H1 (cell line): ENCODE results near the gene CKM. TPM values are rescaled to one million over a fixed set of nuclear protein-coding genes. Genes with fewer than 3 reads are reported as not detected.

Experiments used
- CTCF ChIA-PET: fragments of 300-600 bp; sonication (Branson Sonifier 250); formaldehyde crosslinking; loops from one replicate; lab custom pipeline; 2021; ENCODE audit not compliant: partially characterized antibody; lab: Charles Lee
- POLR2A ChIA-PET: fragments of 300-600 bp; sonication (Branson Sonifier 250); formaldehyde crosslinking; loops from one replicate; lab custom pipeline; 2021; ENCODE audit warnings: inconsistent platforms; ENCODE audit not compliant: partially characterized antibody; lab: Charles Lee
- DNase-seq, 2 experiments: peaks; one replicate each; pipeline versions ENCODE4 v3.0.0 to v3.0.0-alpha.2; 2010 to 2022; ENCODE audit warnings: low spot score in 2 of 2, low read depth in 1 of 2, mixed read lengths in 1 of 2
- FAIRE-seq: peaks from 2 replicates; lab custom pipeline; 2011; peaks lifted over from hg19 to GRCh38; lab: Jason Lieb, UNC
- H2AFZ ChIP-seq: 2 replicates; pipeline ENCODE4 v1.8.1; 2012; ENCODE audit warnings: low read length, inconsistent platforms
- H2AK5ac ChIP-seq: 2 replicates; pipeline ENCODE4 v1.6.1; 2013; ENCODE audit warnings: low read depth, low read length
- H2BK120ac ChIP-seq: replicated peaks from 2 replicates; pipeline ENCODE3; 2013; ENCODE audit warnings: low read depth, low read length, inconsistent platforms
- H2BK12ac ChIP-seq: 2 replicates; pipeline ENCODE4 v1.6.1; 2013; ENCODE audit warnings: low read depth, low read length
- H2BK15ac ChIP-seq: 2 replicates; pipeline ENCODE4 v1.6.1; 2013; ENCODE audit warnings: low read length
- H2BK20ac ChIP-seq: 2 replicates; pipeline ENCODE4 v1.6.1; 2013; ENCODE audit warnings: low read length
- H2BK5ac ChIP-seq: 2 replicates; pipeline ENCODE4 v1.6.1; 2013; ENCODE audit warnings: low read depth, low read length
- H3K14ac ChIP-seq: 2 replicates; pipeline ENCODE4 v1.6.1; 2013; ENCODE audit warnings: inconsistent platforms; ENCODE audit not compliant: insufficient read length
- H3K18ac ChIP-seq: 2 replicates; pipeline ENCODE4 v1.6.1; 2013; ENCODE audit warnings: low read length; ENCODE audit errors: extremely low read depth
- H3K23ac ChIP-seq: 2 replicates; pipeline ENCODE4 v1.6.1; 2013; ENCODE audit warnings: inconsistent platforms; ENCODE audit not compliant: insufficient read length
- H3K23me2 ChIP-seq: 2 replicates; pipeline ENCODE4 v1.6.1; 2013; ENCODE audit warnings: low read depth, low read length
- H3K27ac ChIP-seq: 2 replicates; pipeline ENCODE4 v1.6.1; 2011; ENCODE audit warnings: low read depth, low read length, inconsistent platforms
- H3K27me3 ChIP-seq, 4 experiments: replicated peaks in 1 of 4; 1 replicate in 1 of 4; 2 replicates in 3 of 4; pipeline versions ENCODE4 v1.6.1 to v1.8.1; 2011 to 2013; ENCODE audit warnings: low read length in 3 of 4, mild to moderate bottlenecking in 3 of 4, inconsistent platforms in 2 of 4, mixed read lengths in 2 of 4, moderate library complexity in 1 of 4; ENCODE audit not compliant: control insufficient read depth in 3 of 4, insufficient read depth in 3 of 4; ENCODE audit errors: extremely low read depth in 1 of 4
- H3K36me3 ChIP-seq, 4 experiments: 2 replicates each; pipeline versions ENCODE4 v1.6.1 to v1.8.1; 2011 to 2013; ENCODE audit warnings: mild to moderate bottlenecking in 4 of 4, low read length in 3 of 4, moderate library complexity in 2 of 4, control low read depth in 1 of 4, inconsistent platforms in 1 of 4; ENCODE audit not compliant: insufficient read depth in 4 of 4, control insufficient read depth in 2 of 4
- H3K4ac ChIP-seq: replicated peaks from 2 replicates; pipeline ENCODE3; 2013; ENCODE audit warnings: low read length, low read depth, mixed read lengths, inconsistent platforms; ENCODE audit not compliant: insufficient read length
- H3K4me1 ChIP-seq, 4 experiments: replicated peaks in 1 of 4; 1 replicate in 1 of 4; 2 replicates in 3 of 4; pipeline versions ENCODE4 v1.6.1 to v1.8.1; 2011 to 2013; ENCODE audit warnings: low read length in 3 of 4, inconsistent platforms in 2 of 4, mixed read lengths in 1 of 4; ENCODE audit not compliant: insufficient read depth in 4 of 4, control insufficient read depth in 3 of 4
- H3K4me2 ChIP-seq, 2 experiments: 2 replicates each; pipeline versions ENCODE4 v1.6.1 to v1.8.1; 2011 to 2013; ENCODE audit warnings: low read depth in 2 of 2, low read length in 2 of 2, control low read depth in 1 of 2, inconsistent platforms in 1 of 2, mild to moderate bottlenecking in 1 of 2; ENCODE audit not compliant: insufficient read depth in 1 of 2
- H3K4me3 ChIP-seq, 4 experiments: fragments of 200-600, 300-600 bp in 1 of 4; sonication (generic), shearing (Covaris generic), sonication (Bioruptor Twin) in 1 of 4; 2 replicates each; pipeline versions ENCODE4 v1.5.1 to v1.8.1; 2011 to 2016; ENCODE audit warnings: low read length in 4 of 4, low read depth in 3 of 4, control low read depth in 2 of 4, inconsistent platforms in 2 of 4, mild to moderate bottlenecking in 2 of 4, mixed read lengths in 1 of 4, moderate library complexity in 1 of 4; ENCODE audit not compliant: insufficient read depth in 2 of 4; ENCODE audit errors: extremely low read depth in 1 of 4
- H3K56ac ChIP-seq: replicated peaks from 2 replicates; pipeline ENCODE3; 2013; ENCODE audit warnings: low read depth, mild to moderate bottlenecking, mixed read lengths, low read length, inconsistent platforms; ENCODE audit not compliant: insufficient read length
- H3K79me1 ChIP-seq: 2 replicates; pipeline ENCODE4 v1.6.1; 2013; ENCODE audit warnings: low read depth, low read length, control low read depth
- H3K79me2 ChIP-seq, 2 experiments: 2 replicates each; pipeline versions ENCODE4 v1.6.1 to v1.8.1; 2012 to 2013; ENCODE audit warnings: low read length in 2 of 2, mild to moderate bottlenecking in 2 of 2, inconsistent platforms in 1 of 2; ENCODE audit not compliant: insufficient read depth in 2 of 2, control insufficient read depth in 1 of 2
- H3K9ac ChIP-seq, 4 experiments: replicated peaks in 1 of 4; 1 replicate in 1 of 4; 2 replicates in 3 of 4; pipeline versions ENCODE4 v1.6.1 to v1.8.1; 2011 to 2013; ENCODE audit warnings: low read depth in 3 of 4, low read length in 3 of 4, control low read depth in 2 of 4, mild to moderate bottlenecking in 2 of 4, moderate library complexity in 2 of 4, inconsistent platforms in 1 of 4; ENCODE audit errors: extremely low read depth in 1 of 4
- H3K9me3 ChIP-seq, 2 experiments: 2 replicates each; pipeline versions ENCODE4 v1.6.1 to v1.8.1; 2012 to 2013; ENCODE audit warnings: mild to moderate bottlenecking in 2 of 2, moderate library complexity in 2 of 2, control low read depth in 1 of 2, inconsistent platforms in 1 of 2, low read depth in 1 of 2, low read length in 1 of 2, mixed read lengths in 1 of 2; ENCODE audit not compliant: insufficient read depth in 2 of 2
- H4K20me1 ChIP-seq, 2 experiments: replicated peaks in 1 of 2; 2 replicates each; pipeline versions ENCODE3 to v1.8.1; 2011 to 2013; ENCODE audit warnings: inconsistent platforms in 2 of 2, low read length in 2 of 2, mild to moderate bottlenecking in 1 of 2; ENCODE audit not compliant: insufficient read depth in 2 of 2, control insufficient read depth in 1 of 2
- H4K5ac ChIP-seq: 2 replicates; pipeline ENCODE4 v1.6.1; 2013; ENCODE audit warnings: low read length, low read depth, mixed read lengths, inconsistent platforms; ENCODE audit not compliant: insufficient read length
- H4K8ac ChIP-seq: 2 replicates; pipeline ENCODE4 v1.8.0; 2013; ENCODE audit warnings: mild to moderate bottlenecking, moderate library complexity, low read length, inconsistent platforms; ENCODE audit not compliant: insufficient read depth; ENCODE audit errors: extremely low read depth
- H4K91ac ChIP-seq: replicated peaks from 2 replicates; pipeline ENCODE3; 2013; ENCODE audit warnings: low read length, mixed read lengths, inconsistent platforms; ENCODE audit not compliant: insufficient read length
- BRCA1 ChIP-seq: IDR thresholded peaks from 2 replicates; pipeline ENCODE4 v1.6.1; 2012; ENCODE audit warnings: low read depth, low read length, improper control_type of control experiment
- CBX5 ChIP-seq: fragments of 300-800, 300-1000 bp; sonication (generic); IDR thresholded peaks from 2 replicates; pipeline ENCODE4 v1.7.1; 2016; ENCODE audit warnings: antibody characterized with exemption, low read length, low read depth
- CBX8 ChIP-seq: fragments of 300-800, 300-1000 bp; sonication (generic); IDR thresholded peaks from 2 replicates; pipeline ENCODE4 v1.7.1; 2016; ENCODE audit warnings: low read depth, low read length, borderline replicate concordance
- CREB1 ChIP-seq: IDR thresholded peaks from 2 replicates; pipeline ENCODE4 v1.6.1; 2012; ENCODE audit warnings: inconsistent platforms
- EGR1 ChIP-seq: IDR thresholded peaks from 2 replicates; pipeline ENCODE4 v1.6.1; 2011; ENCODE audit warnings: low read depth, low read length, borderline replicate concordance
- EP300 ChIP-seq, 2 experiments: IDR thresholded peaks; 1 replicate in 1 of 2; 2 replicates in 1 of 2; pipeline ENCODE4 v1.6.1; 2011 to 2012; ENCODE audit warnings: low read depth in 2 of 2, low read length in 2 of 2, mild to moderate bottlenecking in 2 of 2, borderline replicate concordance in 1 of 2, inconsistent platforms in 1 of 2, moderate library complexity in 1 of 2
- EZH2 ChIP-seq: fragments of 200-600 bp; sonication (generic); IDR thresholded peaks from 2 replicates; pipeline ENCODE4 v1.7.1; 2012; ENCODE audit warnings: low read depth, mild to moderate bottlenecking, moderate library complexity, low read length, inconsistent platforms; ENCODE audit not compliant: severe bottlenecking
- HDAC6 ChIP-seq: IDR thresholded peaks from one replicate; pipeline ENCODE4 v1.7.1; 2012; ENCODE audit warnings: low read depth, mild to moderate bottlenecking, inconsistent platforms, low read length, moderate library complexity
- JUN ChIP-seq: IDR thresholded peaks from 2 replicates; pipeline ENCODE4 v1.6.1; 2011; ENCODE audit warnings: low read depth, mild to moderate bottlenecking, improper control_type of control experiment, low read length
- KDM4A ChIP-seq: IDR thresholded peaks from one replicate; pipeline ENCODE4 v1.7.1; 2012; ENCODE audit warnings: low read depth, mild to moderate bottlenecking, moderate library complexity, low read length, inconsistent platforms; ENCODE audit not compliant: severe bottlenecking
- MAFK ChIP-seq: IDR thresholded peaks from 2 replicates; pipeline ENCODE4 v1.6.1; 2012; ENCODE audit warnings: low read depth, mild to moderate bottlenecking, improper control_type of control experiment, low read length
- SIRT6 ChIP-seq: IDR thresholded peaks from one replicate; pipeline ENCODE4 v1.7.1; 2012; ENCODE audit warnings: low read length, inconsistent platforms
- SP4 ChIP-seq: IDR thresholded peaks from 2 replicates; pipeline ENCODE4 v1.6.1; 2012; ENCODE audit warnings: low read length, inconsistent platforms
- TCF12 ChIP-seq: IDR thresholded peaks from 2 replicates; pipeline ENCODE4 v1.6.1; 2011; ENCODE audit warnings: low read depth, mild to moderate bottlenecking, low read length
- WGBS, 2 experiments: shearing (Covaris generic) in 1 of 2; methylation state at CpG; one replicate each; pipeline versions ENCODE4 v1.1.6 to v1.1.7; 2013 to 2015; ENCODE audit warnings: low lambda C conversion rate in 2 of 2, mixed read lengths in 2 of 2, inconsistent platforms in 1 of 2, low coverage in 1 of 2, missing lambda C conversion rate in 1 of 2; ENCODE audit not compliant: insufficient replicate concordance in 2 of 2, insufficient coverage in 1 of 2, insufficient read length in 1 of 2; ENCODE audit errors: extremely low coverage in 1 of 2, missing lambda C conversion rate in 1 of 2; 5-methylcytosine and 5-hydroxymethylcytosine counted together
- polyA plus RNA-seq, 7 experiments: library from polyadenylated mRNA; depleted of rRNA in 3 of 7; stranded (reverse) in 5 of 7; unstranded in 2 of 7; fragments of >200 nt in 5 of 7; fragments of 200-250 nt in 2 of 7; gene quantifications; 1 replicate in 5 of 7; 2 replicates in 1 of 7; 4 replicates in 1 of 7; pipeline versions ENCODE4 v1.2.1 to v1.2.3, GENCODE V29; 2011 to 2013; ENCODE audit warnings: missing spikeins in 2 of 7, mixed read lengths in 2 of 7
- total RNA-seq: library from RNA; stranded (reverse); fragmentation: NEBNext Ultra II Directional; extraction: Animal tissue kit (Norgen Biotek cat#: 25700); gene quantifications from 2 replicates; pipeline ENCODE4 v1.2.1, GENCODE V29; 2021
- TF ChIP-seq, protein P1 (sequence below): IDR thresholded peaks from 2 replicates; pipeline ENCODE4 v1.6.1; 2012; ENCODE audit warnings: inconsistent platforms

The CKM gene
- total and polyA plus RNA-seq, 2 of the 8 experiments (the other 6 are each of a cell fraction or from before 2014, with no cell fraction given) = 0.08 TPM; not detected in 1

DNA sequence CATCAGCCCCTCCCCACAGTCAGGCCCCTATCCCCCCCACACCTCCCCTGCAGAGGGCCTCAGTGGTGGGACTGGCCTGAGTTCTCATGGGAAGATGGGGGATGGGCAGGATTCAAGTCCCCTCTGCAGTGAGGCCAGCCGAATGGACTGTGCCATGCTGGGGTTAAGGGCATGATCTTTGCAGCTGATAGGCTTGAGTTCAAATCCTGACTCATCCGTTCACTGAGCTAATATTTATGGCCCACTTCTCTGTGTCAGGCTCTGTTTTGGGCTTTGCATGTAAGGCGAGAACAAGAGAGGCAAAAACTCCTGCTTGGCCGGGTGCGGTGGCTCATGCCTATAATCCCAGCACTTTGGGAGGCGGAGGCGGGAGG is 51.0 kb downstream of the CKM start:
- Histone ChIP-seq H3K4me3 (no peak overlapping the region), H2BK12ac (no peak overlapping the region), H4K8ac (no peak overlapping the region), H2BK5ac (no peak overlapping the region), H3K27ac (no peak overlapping the region), H3K56ac (no peak overlapping the region), H2AK5ac (no peak overlapping the region), H4K5ac (no peak overlapping the region), H3K4me1 (no peaks in the 10 kb centered on the region), H2BK15ac (no peak overlapping the region), H3K9ac (no peak overlapping the region), H3K27me3 (no peaks in the 10 kb centered on the region), H4K91ac (no peak overlapping the region), H3K4me2 (no peak overlapping the region), H3K36me3 (peaks cover 5 to 7% (median 6%) of the 10 kb centered on the region in 4 experiments; a peak in 4 of 8 replicates), H3K79me1 (no peaks in the 10 kb centered on the region), H3K4ac (no peak overlapping the region), H4K20me1 (peaks cover 0 to 2% of the 10 kb centered on the region in 2 experiments), H3K9me3 (no peaks in the 10 kb centered on the region), H3K23me2 (no peaks in the 10 kb centered on the region), H3K23ac (no peak overlapping the region), H3K18ac (no peak overlapping the region), H3K14ac (no peak overlapping the region), H2BK120ac (no peak overlapping the region), H2BK20ac (no peak overlapping the region), H3K79me2 (no peaks in the 10 kb centered on the region), H2AFZ (no peak overlapping the region)
- POLR2A ChIA-PET = no interaction called here
- FAIRE-seq (no peak), DNase-seq (no peak)
- CTCF ChIA-PET = interaction anchor here (1.3 kb wide), 1 partner anchor 50 kb away, joined by 4 read pairs; no protein-coding TSS in a partner anchor
- WGBS, 2 experiments = 82% methylated on average over 7 of the region's 7 CpGs; no CpG with 5 or more reads in 1 of the 2 experiments
- TF ChIP-seq EP300 (IDR thresholded peaks at IDR 0.05; ENCODE audit: borderline replicate concordance in 1 of 2, low read depth in 2 of 2, low read length in 2 of 2) = no peak
- TF ChIP-seq SP4 = no peak
- TF ChIP-seq EZH2 = no peak
- TF ChIP-seq TCF12 = no peak
- TF ChIP-seq MAFK = no peak
- no peak for TF ChIP-seq EGR1
- TF ChIP-seq CREB1 = no peak
- TF ChIP-seq CBX8 = no peak
- TF ChIP-seq, protein P1, sequence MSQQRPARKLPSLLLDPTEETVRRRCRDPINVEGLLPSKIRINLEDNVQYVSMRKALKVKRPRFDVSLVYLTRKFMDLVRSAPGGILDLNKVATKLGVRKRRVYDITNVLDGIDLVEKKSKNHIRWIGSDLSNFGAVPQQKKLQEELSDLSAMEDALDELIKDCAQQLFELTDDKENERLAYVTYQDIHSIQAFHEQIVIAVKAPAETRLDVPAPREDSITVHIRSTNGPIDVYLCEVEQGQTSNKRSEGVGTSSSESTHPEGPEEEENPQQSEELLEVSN = no peak
- no peak for TF ChIP-seq HDAC6
- TF ChIP-seq KDM4A = no peak
- TF ChIP-seq JUN = no peak
- no peak for TF ChIP-seq SIRT6
- no peak for TF ChIP-seq CBX5
- TF ChIP-seq BRCA1 = no peak
